ENCODE results near the gene PSME1.

PSME1 gene

DNA sequence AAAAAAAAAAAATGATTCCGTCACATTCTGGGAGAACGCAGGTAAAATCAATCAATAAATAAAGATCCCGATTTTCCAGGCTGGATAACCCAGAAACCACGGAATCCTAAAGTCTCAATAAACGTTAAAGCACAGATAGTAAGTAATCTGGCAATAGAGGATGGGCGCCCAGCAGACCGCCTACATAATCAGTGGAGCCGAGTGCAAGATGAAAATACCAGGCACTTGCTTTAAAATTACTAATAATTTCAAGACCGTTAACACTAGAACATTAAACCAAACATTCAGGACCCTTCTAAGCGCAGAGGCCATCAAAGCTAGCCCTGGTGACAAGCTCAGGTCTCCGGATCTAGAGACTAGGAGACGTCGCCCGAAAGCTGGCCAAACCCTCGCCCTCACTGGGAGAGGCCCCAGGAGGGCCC is 22.6 kb upstream of the PSME1 start:
- no peaks in the 10 kb centered on the region for H3K9me2 ChIP-seq (replicated peaks; ENCODE audit: insufficient read depth, low read length)
- peaks cover 16% of the 10 kb centered on the region; the same call in 1 of the 2 replicates for H3F3A ChIP-seq (ENCODE audit: insufficient read depth)
- peak overlapping the region; percentile 89 for H3K4me2 ChIP-seq (ENCODE audit: low read depth, low read length, poor library complexity, severe bottlenecking)
- peaks cover 16% of the 10 kb centered on the region for H3K79me2 ChIP-seq (ENCODE audit: insufficient read depth, low read length)
- H3K9ac ChIP-seq (ENCODE audit: low read length): peak overlapping the region; percentile 82
- H3K27ac ChIP-seq (ENCODE audit: low read depth, low read length): peak overlapping the region; percentile 90
- H3K9me3 ChIP-seq (ENCODE audit: insufficient read depth, low read length): no peaks in the 10 kb centered on the region
- H4K20me1 ChIP-seq (ENCODE audit: low read depth, low read length): no peaks in the 10 kb centered on the region
- no peaks in the 10 kb centered on the region for H3K36me3 ChIP-seq (ENCODE audit: low read length)
- no peak for TF ChIP-seq EZH2phosphoT487 (conservative IDR thresholded peaks at IDR 0.05; ENCODE audit: low read length)
- TF ChIP-seq, protein P1, sequence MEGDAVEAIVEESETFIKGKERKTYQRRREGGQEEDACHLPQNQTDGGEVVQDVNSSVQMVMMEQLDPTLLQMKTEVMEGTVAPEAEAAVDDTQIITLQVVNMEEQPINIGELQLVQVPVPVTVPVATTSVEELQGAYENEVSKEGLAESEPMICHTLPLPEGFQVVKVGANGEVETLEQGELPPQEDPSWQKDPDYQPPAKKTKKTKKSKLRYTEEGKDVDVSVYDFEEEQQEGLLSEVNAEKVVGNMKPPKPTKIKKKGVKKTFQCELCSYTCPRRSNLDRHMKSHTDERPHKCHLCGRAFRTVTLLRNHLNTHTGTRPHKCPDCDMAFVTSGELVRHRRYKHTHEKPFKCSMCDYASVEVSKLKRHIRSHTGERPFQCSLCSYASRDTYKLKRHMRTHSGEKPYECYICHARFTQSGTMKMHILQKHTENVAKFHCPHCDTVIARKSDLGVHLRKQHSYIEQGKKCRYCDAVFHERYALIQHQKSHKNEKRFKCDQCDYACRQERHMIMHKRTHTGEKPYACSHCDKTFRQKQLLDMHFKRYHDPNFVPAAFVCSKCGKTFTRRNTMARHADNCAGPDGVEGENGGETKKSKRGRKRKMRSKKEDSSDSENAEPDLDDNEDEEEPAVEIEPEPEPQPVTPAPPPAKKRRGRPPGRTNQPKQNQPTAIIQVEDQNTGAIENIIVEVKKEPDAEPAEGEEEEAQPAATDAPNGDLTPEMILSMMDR (IDR thresholded peaks at IDR 0.05; ENCODE audit: insufficient read depth, low read length, poor library complexity, severe bottlenecking): no peak
- H3K4me3 ChIP-seq (ENCODE audit: insufficient read depth, low read length, poor library complexity, severe bottlenecking): peak overlapping the region; percentile 67
- no peaks in the 10 kb centered on the region for H3K27me3 ChIP-seq (ENCODE audit: low read length)
- H2AFZ ChIP-seq (ENCODE audit: low read depth, low read length, severe bottlenecking): peak overlapping the region; percentile 49

GRCh38 chr14:24113801-24114531 is 22.0 kb upstream of the PSME1 start:
- Histone ChIP-seq H3K9me3 (ENCODE audit: insufficient read depth, low read length) (no peaks in the 10 kb centered on the region), H3K9me2 (replicated peaks; ENCODE audit: insufficient read depth, low read length) (no peaks in the 10 kb centered on the region), H2AFZ (ENCODE audit: low read depth, low read length, severe bottlenecking) (peak overlapping the region; percentile 49), H3K4me3 (ENCODE audit: insufficient read depth, low read length, poor library complexity, severe bottlenecking) (peak overlapping the region; percentile 67), H3K36me3 (ENCODE audit: low read length) (no peaks in the 10 kb centered on the region), H4K20me1 (ENCODE audit: low read depth, low read length) (no peaks in the 10 kb centered on the region), H3K79me2 (ENCODE audit: insufficient read depth, low read length) (peaks cover 16% of the 10 kb centered on the region), H3K27me3 (ENCODE audit: low read length) (no peaks in the 10 kb centered on the region), H3F3A (ENCODE audit: insufficient read depth) (peaks cover 16% of the 10 kb centered on the region; the same call in 1 of the 2 replicates), H3K4me2 (ENCODE audit: low read depth, low read length, poor library complexity, severe bottlenecking) (peak overlapping the region; percentile 89), H3K9ac (ENCODE audit: low read length) (peak overlapping the region; percentile 82), H3K27ac (ENCODE audit: low read depth, low read length) (peak overlapping the region; percentile 90)
- TF ChIP-seq, protein P1 (IDR thresholded peaks at IDR 0.05; ENCODE audit: insufficient read depth, low read length, poor library complexity, severe bottlenecking): no peak
- no peak for TF ChIP-seq EZH2phosphoT487 (conservative IDR thresholded peaks at IDR 0.05; ENCODE audit: low read length)

- Histone ChIP-seq H3K4me3 (ENCODE audit: insufficient read depth, low read length, poor library complexity, severe bottlenecking) (peak within 1 kb of the TSS; percentile 75), H3K9me3 (ENCODE audit: insufficient read depth, low read length) (no peaks in the 10 kb centered on the region), H3K4me2 (ENCODE audit: low read depth, low read length, poor library complexity, severe bottlenecking) (peak within 1 kb of the TSS; percentile 89), H3K36me3 (ENCODE audit: low read length) (no peaks in the 10 kb centered on the region), H3K79me2 (ENCODE audit: insufficient read depth, low read length) (peaks cover 16% of the 10 kb centered on the region), H3F3A (ENCODE audit: insufficient read depth) (peaks cover 13% of the 10 kb centered on the region; the same call in 1 of the 2 replicates), H4K20me1 (ENCODE audit: low read depth, low read length) (no peaks in the 10 kb centered on the region), H3K9me2 (replicated peaks; ENCODE audit: insufficient read depth, low read length) (no peaks in the 10 kb centered on the region), H3K27me3 (ENCODE audit: low read length) (no peaks in the 10 kb centered on the region), H3K27ac (ENCODE audit: low read depth, low read length) (peak within 1 kb of the TSS; percentile 90), H2AFZ (ENCODE audit: low read depth, low read length, severe bottlenecking) (peak within 1 kb of the TSS; percentile 49), H3K9ac (ENCODE audit: low read length) (peak within 1 kb of the TSS; percentile 82)
- no peak for TF ChIP-seq EZH2phosphoT487 (conservative IDR thresholded peaks at IDR 0.05; ENCODE audit: low read length)
- TF ChIP-seq, protein P1 (IDR thresholded peaks at IDR 0.05; ENCODE audit: insufficient read depth, low read length, poor library complexity, severe bottlenecking): no peak
Measured at GRCh38 chr14:24114532-24115421, 21.2 kb upstream of the PSME1 start, which contains the start of the genes DCAF11 and NRL. Gene DCAF11 (plus strand): TSS chr14:24114777. CDS start chr14:24115595, 818 bp downstream. Gene NRL (minus strand): TSS chr14:24114949. CDS start chr14:24082848, 32,101 bp downstream.

Measured in SU-DHL-6 (cell line).